HG03025 (cell line): ENCODE data around the gene NRXN3.

Experiments
- ATAC-seq: cut with Tn5 transposase; IDR thresholded peaks from one replicate; pipeline ENCODE4 v1.9.1; 2021; ENCODE audit warnings: mild to moderate bottlenecking, moderate library complexity; ENCODE audit not compliant: unreplicated experiment, low FRiP score

The NRXN3 gene

GRCh38 chr14:78172428-78172827, 2.3 kb downstream of the NRXN3 start:
- ATAC-seq, result no peak

GRCh38 chr14:78173346-78174035, 3.3 kb downstream of the NRXN3 start:
- ATAC-seq, result no peak

GRCh38 chr14:78175412-78175811, 5.2 kb downstream of the NRXN3 start:
- no peak for ATAC-seq

- ATAC-seq, result no peak
Observed at GRCh38 chr14:78178071-78178470, 7.9 kb downstream of the NRXN3 start.

- ATAC-seq, result no peak
Observed at GRCh38 chr14:78178971-78179370, 8.8 kb downstream of the NRXN3 start.

- no peak for ATAC-seq
Observed at GRCh38 chr14:78181270-78181669, 11.1 kb downstream of the NRXN3 start.

GRCh38 chr14:78182722-78183121, 12.5 kb downstream of the NRXN3 start:
- no peak for ATAC-seq

- no peak for ATAC-seq
Observed at GRCh38 chr14:78184157-78184556, 14.0 kb downstream of the NRXN3 start.

- ATAC-seq, result no peak
Observed at GRCh38 chr14:78186277-78186676, 16.1 kb downstream of the NRXN3 start.

- ATAC-seq, result no peak
Observed at GRCh38 chr14:78188882-78189281, 18.7 kb downstream of the NRXN3 start.

GRCh38 chr14:78195431-78195830, 25.3 kb downstream of the NRXN3 start:
- no peak for ATAC-seq

- no peak for ATAC-seq
Observed at GRCh38 chr14:78196323-78196722, 26.1 kb downstream of the NRXN3 start.

GRCh38 chr14:78197051-78197450, 26.9 kb downstream of the NRXN3 start:
- no peak for ATAC-seq

GRCh38 chr14:78202163-78202562, 32.0 kb downstream of the NRXN3 start:
- ATAC-seq, result no peak

GRCh38 chr14:78202976-78203375, 32.8 kb downstream of the NRXN3 start:
- ATAC-seq, result no peak

GRCh38 chr14:78207414-78207813, 37.2 kb downstream of the NRXN3 start:
- ATAC-seq, result no peak

GRCh38 chr14:78220273-78220672, 50.1 kb downstream of the NRXN3 start:
- ATAC-seq, result no peak

- no peak for ATAC-seq
Observed at GRCh38 chr14:78222746-78223145, 52.6 kb downstream of the NRXN3 start.

GRCh38 chr14:78227248-78228077, 57.3 kb downstream of the NRXN3 start:
- ATAC-seq, result no peak

GRCh38 chr14:78228702-78229327, 58.6 kb downstream of the NRXN3 start:
- ATAC-seq, result no peak

- no peak for ATAC-seq
Observed at GRCh38 chr14:78232231-78233000, 62.2 kb downstream of the NRXN3 start.
